HepG2 (cell line): ENCODE results near the gene TSC22D4. TPM values are rescaled to one million over a fixed set of nuclear protein-coding genes. Genes with fewer than 3 reads are reported as not detected.

Source experiments
- CBX5 ChIP-seq: sonication (generic); formaldehyde crosslinking; IDR thresholded peaks from 2 replicates; pipeline ENCODE4 v1.4.0; 2020; ENCODE audit warnings: missing genetic modification reagents, borderline replicate concordance
- CENPX ChIP-seq: sonication (generic); formaldehyde crosslinking; IDR thresholded peaks from 2 replicates; pipeline ENCODE4 v1.9.0; 2021; ENCODE audit warnings: mild to moderate bottlenecking, missing genetic modification reagents, moderate library complexity
- CREM ChIP-seq, 2 experiments: sonication (generic) in 1 of 2; formaldehyde crosslinking in 1 of 2; IDR thresholded peaks; 2 replicates each; pipeline versions ENCODE4 v1.4.0 to v1.6.1; 2016 to 2020; ENCODE audit warnings: antibody characterized with exemption in 1 of 2, mild to moderate bottlenecking in 1 of 2, missing genetic modification reagents in 1 of 2
- ELF4 ChIP-seq: sonication (generic); formaldehyde crosslinking; IDR thresholded peaks from 2 replicates; pipeline ENCODE4 v1.5.0; 2020; ENCODE audit warnings: missing genetic modification reagents, mild to moderate bottlenecking, moderate library complexity, borderline replicate concordance
- ETV6 ChIP-seq: sonication (generic); formaldehyde crosslinking; conservative IDR thresholded peaks from 2 replicates; pipeline ENCODE4 v1.4.0; 2020; ENCODE audit warnings: missing genetic modification reagents
- FOXO1 ChIP-seq: sonication (generic); formaldehyde crosslinking; IDR thresholded peaks from 2 replicates; pipeline ENCODE4 v1.4.0; 2020; ENCODE audit warnings: missing genetic modification reagents
- PAF1 ChIP-seq: IDR thresholded peaks from 2 replicates; pipeline ENCODE4 v1.6.1; 2016; ENCODE audit warnings: missing genetic modification reagents, missing compliant biosample characterization
- RAD21 ChIP-seq: fragments of 450-650 bp; formaldehyde crosslinking; IDR thresholded peaks from 2 replicates; pipeline ENCODE4 v1.5.0; 2020; ENCODE audit warnings: mild to moderate bottlenecking
- SP1 ChIP-seq, 2 experiments: fragments of 450-650 bp in 1 of 2; sonication (generic) in 1 of 2; formaldehyde crosslinking in 1 of 2; IDR thresholded peaks; 2 replicates each; pipeline versions ENCODE4 v1.4.0 to v1.6.1; 2016 to 2020; ENCODE audit warnings: missing genetic modification reagents in 1 of 2
- THAP11 ChIP-seq: IDR thresholded peaks from 2 replicates; pipeline ENCODE4 v1.6.1; 2016; ENCODE audit warnings: missing biosample characterization, missing genetic modification reagents
- ZBTB4 ChIP-seq: sonication (generic); formaldehyde crosslinking; IDR thresholded peaks from 2 replicates; pipeline ENCODE4 v1.4.0; 2020; ENCODE audit warnings: missing genetic modification reagents, mild to moderate bottlenecking, borderline replicate concordance
- ZNF143 ChIP-seq: sonication (generic); formaldehyde crosslinking; IDR thresholded peaks from 2 replicates; pipeline ENCODE4 v1.4.0; 2020; ENCODE audit warnings: missing genetic modification reagents
- ZNF292 ChIP-seq: sonication (generic); formaldehyde crosslinking; IDR thresholded peaks from 2 replicates; pipeline ENCODE4 v1.8.1; 2022; ENCODE audit warnings: mild to moderate bottlenecking, low read depth, missing genetic modification reagents, borderline replicate concordance
- ZNF354B ChIP-seq: sonication (generic); formaldehyde crosslinking; IDR thresholded peaks from 2 replicates; pipeline ENCODE4 v1.8.0; 2022; ENCODE audit warnings: mild to moderate bottlenecking, missing genetic modification reagents
- ZNF451 ChIP-seq: sonication (generic); formaldehyde crosslinking; IDR thresholded peaks from 2 replicates; pipeline ENCODE4 v1.5.0; 2020; ENCODE audit warnings: mild to moderate bottlenecking, missing genetic modification reagents
- ZNF496 ChIP-seq: sonication (generic); formaldehyde crosslinking; IDR thresholded peaks from 2 replicates; pipeline ENCODE4 v1.8.1; 2023; ENCODE audit warnings: mild to moderate bottlenecking, moderate library complexity, missing genetic modification reagents; ENCODE audit not compliant: insufficient replicate concordance
- ZNF577 ChIP-seq: sonication (generic); formaldehyde crosslinking; IDR thresholded peaks from 2 replicates; pipeline ENCODE4 v1.4.0; 2020; ENCODE audit warnings: mild to moderate bottlenecking, low read depth, missing genetic modification reagents, borderline replicate concordance
- ZNF772 ChIP-seq: sonication (generic); formaldehyde crosslinking; IDR thresholded peaks from 2 replicates; pipeline ENCODE4 v1.5.0; 2020; ENCODE audit warnings: mild to moderate bottlenecking, missing genetic modification reagents
- ZNF850 ChIP-seq: sonication (generic); formaldehyde crosslinking; conservative IDR thresholded peaks from 2 replicates; pipeline ENCODE4 v1.9.0; 2021; ENCODE audit warnings: mild to moderate bottlenecking, missing genetic modification reagents
- ZSCAN29 ChIP-seq: sonication (generic); formaldehyde crosslinking; conservative IDR thresholded peaks from 2 replicates; pipeline ENCODE4 v1.4.0; 2020; ENCODE audit warnings: mild to moderate bottlenecking, missing genetic modification reagents
- polyA plus RNA-seq, 8 experiments: library from polyadenylated mRNA; depleted of rRNA in 3 of 8; stranded (reverse) in 7 of 8; unstranded in 1 of 8; fragments of >200 nt; fragmentation: Illumina TruSeq in 4 of 8; extraction: Trizol in 4 of 8; gene quantifications; 2 replicates each; pipeline versions ENCODE4 v1.2.1 to v1.2.3, GENCODE V29; 2011 to 2016; ENCODE audit warnings: low read depth in 4 of 8, missing spikeins in 1 of 8, mixed read lengths in 1 of 8; ENCODE audit not compliant: insufficient read depth in 1 of 8
- total RNA-seq, 5 experiments: library from RNA; depleted of rRNA; stranded (reverse); fragments of >200 nt; fragmentation: Illumina TruSeq; extraction: Trizol; gene quantifications; 2 replicates each; pipeline ENCODE4 v1.2.3, GENCODE V29; 2016; ENCODE audit warnings: low read depth in 1 of 5
- TF ChIP-seq, protein P1 (sequence below): sonication (generic); formaldehyde crosslinking; IDR thresholded peaks from 2 replicates; pipeline ENCODE4 v1.4.0; 2020; ENCODE audit warnings: missing genetic modification reagents

Gene TSC22D4
- total and polyA plus RNA-seq, 2 of the 13 experiments (the other 11 are each of a cell fraction or from before 2014, with no cell fraction given) = 7.7 to 8.7 TPM

- TF ChIP-seq ZNF577 (CRISPR knock-in tag) (no peak), THAP11 (peak; percentile 50; the same call in 1 of the 2 replicates), FOXO1 (0 out of 2 replicates have a peak, but pooled peaks have one; percentile 32), CBX5 (CRISPR knock-in tag) (peak; percentile 31; the same call in 1 of the 2 replicates), CENPX (CRISPR knock-in tag) (no peak), ZBTB4 (CRISPR knock-in tag) (no peak), ZNF143 (CRISPR knock-in tag) (no peak), ZSCAN29 (CRISPR knock-in tag) (no peak), ZNF496 (CRISPR knock-in tag) (no peak), PAF1 (no peak), ELF4 (CRISPR knock-in tag) (no peak), ETV6 (CRISPR knock-in tag) (no peak), ZNF292 (CRISPR knock-in tag) (no peak), ZNF354B (CRISPR knock-in tag) (no peak), ZNF451 (CRISPR knock-in tag) (no peak), ZNF772 (CRISPR knock-in tag) (no peak), SP1 (IDR thresholded peaks at IDR 0.05) (no peak), SP1 (CRISPR knock-in tag; IDR thresholded peaks at IDR 0.05) (no peak), ZNF850 (CRISPR knock-in tag) (no peak), RAD21 (CRISPR knock-in tag) (peak; percentile 56; the same call in 1 of the 2 replicates), CREM (IDR thresholded peaks at IDR 0.05) (no peak), CREM (CRISPR knock-in tag; IDR thresholded peaks at IDR 0.05) (no peak)
- TF ChIP-seq, protein P1, sequence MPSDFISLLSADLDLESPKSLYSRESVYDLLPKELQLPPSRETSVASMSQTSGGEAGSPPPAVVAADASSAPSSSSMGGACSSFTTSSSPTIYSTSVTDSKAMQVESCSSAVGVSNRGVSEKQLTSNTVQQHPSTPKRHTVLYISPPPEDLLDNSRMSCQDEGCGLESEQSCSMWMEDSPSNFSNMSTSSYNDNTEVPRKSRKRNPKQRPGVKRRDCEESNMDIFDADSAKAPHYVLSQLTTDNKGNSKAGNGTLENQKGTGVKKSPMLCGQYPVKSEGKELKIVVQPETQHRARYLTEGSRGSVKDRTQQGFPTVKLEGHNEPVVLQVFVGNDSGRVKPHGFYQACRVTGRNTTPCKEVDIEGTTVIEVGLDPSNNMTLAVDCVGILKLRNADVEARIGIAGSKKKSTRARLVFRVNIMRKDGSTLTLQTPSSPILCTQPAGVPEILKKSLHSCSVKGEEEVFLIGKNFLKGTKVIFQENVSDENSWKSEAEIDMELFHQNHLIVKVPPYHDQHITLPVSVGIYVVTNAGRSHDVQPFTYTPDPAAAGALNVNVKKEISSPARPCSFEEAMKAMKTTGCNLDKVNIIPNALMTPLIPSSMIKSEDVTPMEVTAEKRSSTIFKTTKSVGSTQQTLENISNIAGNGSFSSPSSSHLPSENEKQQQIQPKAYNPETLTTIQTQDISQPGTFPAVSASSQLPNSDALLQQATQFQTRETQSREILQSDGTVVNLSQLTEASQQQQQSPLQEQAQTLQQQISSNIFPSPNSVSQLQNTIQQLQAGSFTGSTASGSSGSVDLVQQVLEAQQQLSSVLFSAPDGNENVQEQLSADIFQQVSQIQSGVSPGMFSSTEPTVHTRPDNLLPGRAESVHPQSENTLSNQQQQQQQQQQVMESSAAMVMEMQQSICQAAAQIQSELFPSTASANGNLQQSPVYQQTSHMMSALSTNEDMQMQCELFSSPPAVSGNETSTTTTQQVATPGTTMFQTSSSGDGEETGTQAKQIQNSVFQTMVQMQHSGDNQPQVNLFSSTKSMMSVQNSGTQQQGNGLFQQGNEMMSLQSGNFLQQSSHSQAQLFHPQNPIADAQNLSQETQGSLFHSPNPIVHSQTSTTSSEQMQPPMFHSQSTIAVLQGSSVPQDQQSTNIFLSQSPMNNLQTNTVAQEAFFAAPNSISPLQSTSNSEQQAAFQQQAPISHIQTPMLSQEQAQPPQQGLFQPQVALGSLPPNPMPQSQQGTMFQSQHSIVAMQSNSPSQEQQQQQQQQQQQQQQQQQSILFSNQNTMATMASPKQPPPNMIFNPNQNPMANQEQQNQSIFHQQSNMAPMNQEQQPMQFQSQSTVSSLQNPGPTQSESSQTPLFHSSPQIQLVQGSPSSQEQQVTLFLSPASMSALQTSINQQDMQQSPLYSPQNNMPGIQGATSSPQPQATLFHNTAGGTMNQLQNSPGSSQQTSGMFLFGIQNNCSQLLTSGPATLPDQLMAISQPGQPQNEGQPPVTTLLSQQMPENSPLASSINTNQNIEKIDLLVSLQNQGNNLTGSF (CRISPR knock-in tag) = no peak
These were observed 13.2 kb downstream of the TSC22D4 start (continued) for GRCh38 chr7:100465702-100466311.
